GM12878 (cell line): ENCODE results near the gene CNPY2. TPM values are rescaled to one million over a fixed set of nuclear protein-coding genes. Genes with fewer than 3 reads are reported as not detected.

Experiments used
- EED ChIP-seq: sonication (generic); IDR thresholded peaks from 2 replicates; pipeline ENCODE4 v1.6.1; 2016; ENCODE audit warnings: antibody characterized with exemption, low read depth
- EZH2 ChIP-seq: IDR thresholded peaks from 2 replicates; pipeline ENCODE4 v1.6.1; 2012; ENCODE audit warnings: low read depth, mild to moderate bottlenecking, control low read depth, inconsistent platforms, low read length, borderline replicate concordance; ENCODE audit not compliant: control insufficient read depth
- RCOR1 ChIP-seq: conservative IDR thresholded peaks from 2 replicates; pipeline ENCODE4 v1.6.1; 2012; ENCODE audit warnings: low read depth, low read length, improper control_type of control experiment
- SMAD1 ChIP-seq: fragments of 450-650 bp; IDR thresholded peaks from 2 replicates; pipeline ENCODE4 v1.6.1; 2018; ENCODE audit warnings: mild to moderate bottlenecking, low read depth; ENCODE audit not compliant: partially characterized antibody
- TARDBP ChIP-seq: IDR thresholded peaks from 2 replicates; pipeline ENCODE4 v1.6.1; 2016; ENCODE audit warnings: borderline replicate concordance
- polyA plus RNA-seq, 11 experiments: library from polyadenylated mRNA; depleted of rRNA in 4 of 11; unstranded in 6 of 11; stranded (reverse) in 5 of 11; fragments of >200 nt; fragmentation: Nextera tagmentation in 4 of 11; fragmentation: Illumina TruSeq in 1 of 11; extraction: Ambion mirVana in 4 of 11; extraction: Trizol in 1 of 11; gene quantifications; 1 replicate in 1 of 11; 2 replicates in 10 of 11; pipeline versions ENCODE4 v1.2.1 to v1.2.3, GENCODE V29; 2011 to 2016; ENCODE audit warnings: inconsistent platforms in 2 of 11, missing spikeins in 2 of 11, low read depth in 1 of 11
- total RNA-seq, 4 experiments: library from RNA; depleted of rRNA in 3 of 4; stranded (reverse); fragments of >200 nt in 3 of 4; fragmentation: Illumina TruSeq in 1 of 4; extraction: Trizol in 1 of 4; gene quantifications; 2 replicates each; pipeline versions ENCODE4 v1.2.1 to v1.2.3, GENCODE V29; 2013 to 2021
- TF ChIP-seq, protein P1 (sequence below): fragments of 450-650 bp; IDR thresholded peaks from 2 replicates; pipeline ENCODE4 v1.6.1; 2017; ENCODE audit warnings: mild to moderate bottlenecking, moderate library complexity
- TF ChIP-seq, protein P2 (sequence below): fragments of 450-650 bp; IDR thresholded peaks from 2 replicates; pipeline ENCODE4 v1.6.1; 2017; ENCODE audit warnings: mild to moderate bottlenecking, low read depth, inconsistent platforms; ENCODE audit not compliant: poor library complexity, severe bottlenecking

CNPY2 gene
- total and polyA plus RNA-seq, 10 of the 15 experiments (the other 5 are each of a cell fraction or from before 2014, with no cell fraction given): 25.0 to 276 (median 87.8) TPM

DNA sequence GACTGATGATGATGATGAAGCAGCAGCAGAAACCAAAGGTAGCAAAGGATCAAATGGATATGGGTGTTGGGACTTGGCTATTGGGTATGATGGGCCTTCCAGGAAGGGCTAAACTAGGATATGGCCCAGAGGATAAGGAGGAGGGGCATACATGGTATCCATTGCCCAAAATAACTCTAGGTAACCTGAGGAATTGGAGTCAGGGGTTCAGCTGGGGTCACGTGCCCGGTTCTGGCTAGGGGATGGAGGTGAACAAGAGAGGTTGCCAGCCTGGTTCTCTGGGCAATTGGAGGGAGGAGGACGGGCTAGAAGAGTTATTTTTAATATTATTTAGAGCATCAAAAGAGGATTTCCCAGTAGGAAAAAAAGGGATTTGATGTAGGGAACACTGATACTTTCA is 54.9 kb downstream of the CNPY2 start (continued):
- TF ChIP-seq, protein P1, sequence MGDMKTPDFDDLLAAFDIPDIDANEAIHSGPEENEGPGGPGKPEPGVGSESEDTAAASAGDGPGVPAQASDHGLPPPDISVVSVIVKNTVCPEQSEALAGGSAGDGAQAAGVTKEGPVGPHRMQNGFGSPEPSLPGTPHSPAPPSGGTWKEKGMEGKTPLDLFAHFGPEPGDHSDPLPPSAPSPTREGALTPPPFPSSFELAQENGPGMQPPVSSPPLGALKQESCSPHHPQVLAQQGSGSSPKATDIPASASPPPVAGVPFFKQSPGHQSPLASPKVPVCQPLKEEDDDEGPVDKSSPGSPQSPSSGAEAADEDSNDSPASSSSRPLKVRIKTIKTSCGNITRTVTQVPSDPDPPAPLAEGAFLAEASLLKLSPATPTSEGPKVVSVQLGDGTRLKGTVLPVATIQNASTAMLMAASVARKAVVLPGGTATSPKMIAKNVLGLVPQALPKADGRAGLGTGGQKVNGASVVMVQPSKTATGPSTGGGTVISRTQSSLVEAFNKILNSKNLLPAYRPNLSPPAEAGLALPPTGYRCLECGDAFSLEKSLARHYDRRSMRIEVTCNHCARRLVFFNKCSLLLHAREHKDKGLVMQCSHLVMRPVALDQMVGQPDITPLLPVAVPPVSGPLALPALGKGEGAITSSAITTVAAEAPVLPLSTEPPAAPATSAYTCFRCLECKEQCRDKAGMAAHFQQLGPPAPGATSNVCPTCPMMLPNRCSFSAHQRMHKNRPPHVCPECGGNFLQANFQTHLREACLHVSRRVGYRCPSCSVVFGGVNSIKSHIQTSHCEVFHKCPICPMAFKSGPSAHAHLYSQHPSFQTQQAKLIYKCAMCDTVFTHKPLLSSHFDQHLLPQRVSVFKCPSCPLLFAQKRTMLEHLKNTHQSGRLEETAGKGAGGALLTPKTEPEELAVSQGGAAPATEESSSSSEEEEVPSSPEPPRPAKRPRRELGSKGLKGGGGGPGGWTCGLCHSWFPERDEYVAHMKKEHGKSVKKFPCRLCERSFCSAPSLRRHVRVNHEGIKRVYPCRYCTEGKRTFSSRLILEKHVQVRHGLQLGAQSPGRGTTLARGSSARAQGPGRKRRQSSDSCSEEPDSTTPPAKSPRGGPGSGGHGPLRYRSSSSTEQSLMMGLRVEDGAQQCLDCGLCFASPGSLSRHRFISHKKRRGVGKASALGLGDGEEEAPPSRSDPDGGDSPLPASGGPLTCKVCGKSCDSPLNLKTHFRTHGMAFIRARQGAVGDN: no peak
- TF ChIP-seq EED: no peak
- no peak for TF ChIP-seq TARDBP
- no peak for TF ChIP-seq RCOR1
- TF ChIP-seq EZH2: no peak
- TF ChIP-seq SMAD1: no peak
- TF ChIP-seq, protein P2, sequence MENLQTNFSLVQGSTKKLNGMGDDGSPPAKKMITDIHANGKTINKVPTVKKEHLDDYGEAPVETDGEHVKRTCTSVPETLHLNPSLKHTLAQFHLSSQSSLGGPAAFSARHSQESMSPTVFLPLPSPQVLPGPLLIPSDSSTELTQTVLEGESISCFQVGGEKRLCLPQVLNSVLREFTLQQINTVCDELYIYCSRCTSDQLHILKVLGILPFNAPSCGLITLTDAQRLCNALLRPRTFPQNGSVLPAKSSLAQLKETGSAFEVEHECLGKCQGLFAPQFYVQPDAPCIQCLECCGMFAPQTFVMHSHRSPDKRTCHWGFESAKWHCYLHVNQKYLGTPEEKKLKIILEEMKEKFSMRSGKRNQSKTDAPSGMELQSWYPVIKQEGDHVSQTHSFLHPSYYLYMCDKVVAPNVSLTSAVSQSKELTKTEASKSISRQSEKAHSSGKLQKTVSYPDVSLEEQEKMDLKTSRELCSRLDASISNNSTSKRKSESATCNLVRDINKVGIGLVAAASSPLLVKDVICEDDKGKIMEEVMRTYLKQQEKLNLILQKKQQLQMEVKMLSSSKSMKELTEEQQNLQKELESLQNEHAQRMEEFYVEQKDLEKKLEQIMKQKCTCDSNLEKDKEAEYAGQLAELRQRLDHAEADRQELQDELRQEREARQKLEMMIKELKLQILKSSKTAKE: no peak
